HL-60 (cell line): ENCODE results near the gene NTSR2.

ENCODE experiments used
- CTCF ChIP-seq: IDR thresholded peaks from one replicate; pipeline ENCODE4 v1.5.1; 2011; ENCODE audit warnings: low read length, control low read depth, inconsistent platforms; ENCODE audit not compliant: insufficient read depth
- POLR2AphosphoS5 ChIP-seq: IDR thresholded peaks from 2 replicates; pipeline ENCODE4 v1.6.1; 2012; ENCODE audit warnings: low read depth

DNA sequence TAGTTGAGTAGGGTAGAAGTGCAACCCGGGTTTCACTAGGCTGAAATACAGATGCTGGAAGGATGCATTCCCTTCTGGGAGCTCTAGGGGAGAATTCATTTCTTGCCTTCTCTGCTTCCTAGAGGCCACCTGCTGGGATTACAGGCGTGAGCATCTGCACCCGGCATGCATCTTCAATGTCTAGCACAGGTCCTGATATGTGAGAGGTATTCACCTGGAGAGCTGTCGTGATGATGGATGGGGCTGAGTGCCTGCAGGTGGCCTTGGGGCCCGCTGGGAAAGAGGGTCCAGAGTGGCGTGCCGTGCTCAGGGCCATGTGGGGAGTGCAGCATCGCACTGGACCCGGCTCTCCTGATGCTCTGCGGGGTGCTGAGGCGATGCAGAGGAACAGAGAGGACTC is 6.6 kb upstream of the NTSR2 start:
- TF ChIP-seq CTCF (no peak), POLR2AphosphoS5 (no peak)
